AG10803 (cell line): ENCODE results near the gene NSMF.
A peak's percentile ranks its signal among the peaks of the same experiment; 100 is the strongest.

Experiments used
- DNase-seq: peaks from one replicate; pipeline ENCODE4 v3.0.0; 2010; ENCODE audit warnings: low read depth
- H3K4me3 ChIP-seq: 2 replicates; pipeline ENCODE4 v1.5.1; 2011; ENCODE audit warnings: mild to moderate bottlenecking, low read length, control low read depth
- TF ChIP-seq, protein P1 (sequence below): conservative IDR thresholded peaks from 2 replicates; pipeline ENCODE4 v1.5.1; 2011; ENCODE audit warnings: mild to moderate bottlenecking, low read length, control low read depth, inconsistent platforms

The NSMF gene

DNA sequence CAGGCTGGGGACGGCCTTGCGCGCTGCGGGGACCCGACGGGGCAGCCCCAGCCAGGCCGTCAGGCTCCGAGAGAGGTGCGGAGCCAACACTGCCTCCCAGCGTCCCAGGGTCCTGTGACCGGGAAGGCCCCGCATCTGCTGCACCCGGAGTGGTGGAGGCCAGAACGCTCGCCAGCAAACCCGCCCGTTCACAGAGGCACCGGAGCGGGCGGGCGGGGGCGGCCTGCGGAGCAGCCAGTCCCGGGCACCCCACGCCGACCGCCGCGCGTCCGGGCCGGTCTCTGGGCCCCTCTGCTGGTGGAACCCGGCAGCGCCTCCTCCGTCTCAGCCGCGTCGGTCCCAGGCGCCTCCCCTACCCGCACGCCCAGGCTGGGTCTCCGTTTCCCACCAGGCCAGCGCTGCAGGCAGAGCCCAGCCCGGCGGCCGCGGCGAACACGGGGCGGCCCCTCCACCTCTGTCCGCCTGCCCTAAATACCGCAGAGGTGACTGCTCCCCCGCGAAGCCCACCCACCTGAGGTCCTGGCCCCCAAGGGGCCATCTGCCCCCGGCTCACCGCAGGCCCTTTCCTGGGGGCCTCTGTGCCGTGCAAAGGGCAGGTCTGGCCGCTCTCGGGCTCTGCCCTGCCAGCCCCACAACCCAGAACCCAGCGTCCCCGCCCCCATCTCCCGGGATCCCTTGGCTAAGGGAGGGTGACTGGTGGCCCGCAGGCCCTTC, 52.1 kb downstream of the NSMF start:
- TF ChIP-seq, protein P1, sequence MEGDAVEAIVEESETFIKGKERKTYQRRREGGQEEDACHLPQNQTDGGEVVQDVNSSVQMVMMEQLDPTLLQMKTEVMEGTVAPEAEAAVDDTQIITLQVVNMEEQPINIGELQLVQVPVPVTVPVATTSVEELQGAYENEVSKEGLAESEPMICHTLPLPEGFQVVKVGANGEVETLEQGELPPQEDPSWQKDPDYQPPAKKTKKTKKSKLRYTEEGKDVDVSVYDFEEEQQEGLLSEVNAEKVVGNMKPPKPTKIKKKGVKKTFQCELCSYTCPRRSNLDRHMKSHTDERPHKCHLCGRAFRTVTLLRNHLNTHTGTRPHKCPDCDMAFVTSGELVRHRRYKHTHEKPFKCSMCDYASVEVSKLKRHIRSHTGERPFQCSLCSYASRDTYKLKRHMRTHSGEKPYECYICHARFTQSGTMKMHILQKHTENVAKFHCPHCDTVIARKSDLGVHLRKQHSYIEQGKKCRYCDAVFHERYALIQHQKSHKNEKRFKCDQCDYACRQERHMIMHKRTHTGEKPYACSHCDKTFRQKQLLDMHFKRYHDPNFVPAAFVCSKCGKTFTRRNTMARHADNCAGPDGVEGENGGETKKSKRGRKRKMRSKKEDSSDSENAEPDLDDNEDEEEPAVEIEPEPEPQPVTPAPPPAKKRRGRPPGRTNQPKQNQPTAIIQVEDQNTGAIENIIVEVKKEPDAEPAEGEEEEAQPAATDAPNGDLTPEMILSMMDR: peak; percentile 46
- peak; percentile 47 for DNase-seq
- H3K4me3 ChIP-seq: peak overlapping the region; percentile 39

DNA sequence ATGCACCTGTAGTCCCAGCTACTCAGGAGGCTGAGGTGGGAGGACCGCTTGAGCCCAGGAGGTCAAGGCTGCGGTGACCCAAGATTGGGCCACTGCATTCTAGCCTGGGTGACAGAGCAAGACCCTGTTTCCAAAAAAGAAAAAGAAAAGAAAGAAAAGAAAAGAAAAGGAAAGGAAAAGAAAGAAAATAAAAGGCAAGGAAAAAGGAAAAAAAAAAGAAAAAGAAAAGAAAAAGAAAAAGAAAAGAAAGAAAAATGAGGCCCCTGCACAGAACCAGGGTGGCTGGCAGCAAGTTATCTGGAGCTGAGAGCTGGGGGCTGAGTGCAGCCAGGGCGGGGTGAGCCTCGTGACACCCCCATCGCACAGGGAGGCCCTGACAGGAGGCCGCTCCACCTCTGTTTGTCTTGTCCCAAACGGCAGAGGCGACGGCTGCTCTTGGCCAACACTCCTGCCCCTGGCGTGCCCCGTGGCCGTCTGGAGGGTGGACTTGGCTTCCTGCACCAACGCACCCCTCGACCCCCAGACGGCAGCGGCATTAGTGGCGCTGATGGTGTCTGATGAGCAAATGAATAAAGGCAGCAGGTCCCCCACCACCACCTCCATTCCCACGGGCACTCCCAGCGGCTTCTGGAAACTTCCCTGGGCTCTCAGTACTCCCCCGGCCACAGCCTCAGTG, 52.9 kb downstream of the NSMF start:
- TF ChIP-seq, protein P1: no peak
- H3K4me3 ChIP-seq: no peak overlapping the region
- DNase-seq: no peak

DNA sequence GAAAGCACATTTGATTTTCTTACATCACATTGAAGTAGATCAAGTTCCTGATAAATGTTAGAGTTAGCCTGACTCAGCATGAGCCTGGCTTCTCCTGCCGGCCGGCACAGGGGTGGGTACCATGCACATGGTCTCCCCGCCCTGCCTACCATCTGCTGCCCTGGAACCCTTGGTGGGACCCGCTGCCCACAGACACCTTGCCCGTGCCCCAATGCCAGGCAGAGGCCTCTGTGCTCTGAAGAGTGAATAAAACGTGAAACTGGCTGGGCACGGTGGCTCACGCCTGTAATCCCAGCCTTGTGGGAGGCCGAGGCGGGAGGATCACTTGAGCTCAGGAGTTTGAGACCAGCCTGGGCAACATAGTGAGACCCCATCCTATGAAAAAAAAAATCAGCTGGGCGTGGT, 53.5 kb downstream of the NSMF start:
- no peak overlapping the region for H3K4me3 ChIP-seq
- TF ChIP-seq, protein P1: no peak
- no peak for DNase-seq

DNA sequence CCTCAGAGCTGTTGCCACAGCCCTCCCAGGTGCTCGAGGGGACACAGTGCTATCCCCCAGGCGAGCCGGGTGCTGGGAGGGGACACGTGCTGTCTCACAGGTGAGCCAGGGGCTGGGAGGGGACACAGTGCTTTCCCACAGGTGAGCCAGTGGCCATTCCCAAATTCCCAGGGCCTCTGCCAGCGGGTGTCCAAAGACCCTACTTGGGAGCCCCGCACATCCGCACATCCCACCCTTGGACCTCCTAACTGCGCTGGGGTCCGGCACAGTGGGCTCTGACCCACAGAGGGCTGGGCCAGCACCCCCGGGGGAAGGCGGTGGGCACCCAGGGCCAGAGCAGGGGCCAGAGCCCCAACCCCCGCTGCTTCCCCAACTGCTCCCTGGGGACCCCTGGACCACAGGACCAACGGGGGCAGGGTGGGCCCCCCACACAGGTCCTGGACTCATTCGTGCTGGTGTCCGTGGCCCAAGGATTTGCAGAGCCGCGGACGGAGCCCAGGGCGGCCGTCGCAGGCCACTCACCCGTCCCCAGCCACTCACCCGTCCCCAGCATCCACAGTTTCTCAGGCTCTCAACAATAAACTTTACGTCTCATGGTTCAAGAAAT, 54.1 kb downstream of the NSMF start:
- no peak for DNase-seq
- no peak overlapping the region for H3K4me3 ChIP-seq
- TF ChIP-seq, protein P1: no peak

DNA sequence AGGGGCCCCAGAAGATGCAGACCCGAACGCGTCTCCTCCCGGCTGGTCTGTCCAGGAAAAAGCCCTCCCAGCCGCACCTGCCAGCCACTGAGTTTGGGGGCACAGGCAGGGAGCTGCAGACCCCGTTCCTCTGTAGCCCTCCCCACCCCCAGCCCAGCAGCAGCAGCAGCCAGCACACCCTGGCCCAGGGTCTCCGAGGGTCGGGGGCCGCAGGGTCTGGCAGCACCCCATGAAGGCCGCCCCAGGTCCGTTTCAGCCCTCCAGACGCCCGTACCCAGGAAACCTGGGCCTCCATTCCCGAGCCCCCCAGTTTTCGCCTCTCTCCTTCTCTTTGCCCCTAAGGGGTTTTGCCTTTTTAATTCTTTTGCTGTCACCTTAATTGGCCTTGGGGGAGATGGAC, 55.9 kb downstream of the NSMF start:
- no peak for DNase-seq
- no peak overlapping the region for H3K4me3 ChIP-seq
- TF ChIP-seq, protein P1: no peak

DNA sequence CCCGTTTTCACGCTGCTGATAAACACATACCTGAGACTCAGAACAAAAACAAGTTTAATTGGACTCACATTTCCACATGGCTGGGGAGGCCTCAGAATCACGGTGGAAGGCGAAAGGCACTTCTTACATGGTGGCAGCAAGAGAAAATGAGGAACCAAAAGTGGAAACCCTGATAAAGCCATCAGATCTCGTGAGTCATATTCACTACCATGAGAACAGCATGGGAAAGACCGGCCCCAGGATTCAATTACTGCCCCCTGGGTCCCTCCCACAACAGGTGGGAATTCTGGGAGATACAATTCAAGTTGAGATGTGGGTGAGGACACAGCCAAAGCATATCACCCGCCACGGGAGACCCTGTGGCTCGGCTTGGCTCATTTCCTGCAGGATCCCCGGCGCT, 56.4 kb downstream of the NSMF start:
- TF ChIP-seq, protein P1: no peak
- DNase-seq: no peak
- no peak overlapping the region for H3K4me3 ChIP-seq
